HG02943 (cell line): ENCODE results near the gene YPEL4.
"Not testable (repeated sequence)": the region's sequence is repeated elsewhere in the genome, so short reads cannot be mapped to it uniquely, and the experiment has no call there.

Experiments
- ATAC-seq: cut with Tn5 transposase; IDR thresholded peaks from one replicate; pipeline ENCODE4 v1.9.1; 2021; ENCODE audit warnings: mild to moderate bottlenecking, low read depth, moderate library complexity; ENCODE audit not compliant: unreplicated experiment

The YPEL4 gene

GRCh38 chr11:57649826-57650738 lies at the start of gene YPEL4:
Gene YPEL4 (minus strand): TSS chr11:57649912. CDS start chr11:57647107, 2,805 bp downstream.
- ATAC-seq, result no peak

GRCh38 chr11:57698843-57699365 lies 49.2 kb upstream of the YPEL4 start:
- ATAC-seq, result no peak

GRCh38 chr11:57690474-57690873 lies 40.8 kb upstream of the YPEL4 start:
- ATAC-seq, result not testable (repeated sequence)

- no peak for ATAC-seq
Observed at GRCh38 chr11:57681168-57681567, 31.5 kb upstream of the YPEL4 start.

- no peak for ATAC-seq
Observed at GRCh38 chr11:57680552-57680874, 30.8 kb upstream of the YPEL4 start.

GRCh38 chr11:57679396-57679795 lies 29.7 kb upstream of the YPEL4 start:
- no peak for ATAC-seq

- no peak for ATAC-seq
Observed at GRCh38 chr11:57675176-57675941, 25.6 kb upstream of the YPEL4 start.

- no peak for ATAC-seq
Observed at GRCh38 chr11:57674251-57674650, 24.5 kb upstream of the YPEL4 start.

- ATAC-seq, result peak; percentile 12
Observed at GRCh38 chr11:57668434-57668782, 18.7 kb upstream of the YPEL4 start.

- ATAC-seq, result peak; percentile 86
Observed at GRCh38 chr11:57667736-57668433, 18.2 kb upstream of the YPEL4 start, which contains the start of gene ZDHHC5. Gene ZDHHC5 (plus strand): TSS chr11:57668114. CDS start chr11:57673091, 4,977 bp downstream.

- peak; percentile 63 for ATAC-seq
Observed at GRCh38 chr11:57667117-57667735, 17.5 kb upstream of the YPEL4 start.

GRCh38 chr11:57663975-57664374 lies 14.3 kb upstream of the YPEL4 start:
- ATAC-seq, result no peak

- no peak for ATAC-seq
Observed at GRCh38 chr11:57662893-57663292, 13.2 kb upstream of the YPEL4 start.

- ATAC-seq, result no peak
Observed at GRCh38 chr11:57659669-57660068, 10.0 kb upstream of the YPEL4 start.

- no peak for ATAC-seq
Observed at GRCh38 chr11:57658023-57658361, 8.3 kb upstream of the YPEL4 start.

- peak; percentile 99 for ATAC-seq
Observed at GRCh38 chr11:57657194-57658022, 7.7 kb upstream of the YPEL4 start, which contains the start of gene CLP1. Gene CLP1 (plus strand): TSS chr11:57657762. CDS start chr11:57659477, 1,715 bp downstream.

GRCh38 chr11:57656885-57657193 lies 7.1 kb upstream of the YPEL4 start:
- ATAC-seq, result no peak

- ATAC-seq, result no peak
Observed at GRCh38 chr11:57653163-57653562, 3.5 kb upstream of the YPEL4 start.

- ATAC-seq, result no peak
Observed at GRCh38 chr11:57652662-57653061, 3.0 kb upstream of the YPEL4 start.

GRCh38 chr11:57652230-57652629 lies 2.5 kb upstream of the YPEL4 start:
- ATAC-seq, result not testable (repeated sequence)
